OCI-LY7 (cell line): Measurements from ENCODE around the gene CDK7. TPM values are rescaled to one million over a fixed set of nuclear protein-coding genes. Genes with fewer than 3 reads are reported as not detected.
A peak's percentile ranks its signal among the peaks of the same experiment; 100 is the strongest.

Experiments used
- BruUV-seq: library from RNA; stranded (reverse); fragments of 400-500 nt; replicated peaks from 2 replicates; lab custom pipeline; 2021; lab: Mats Ljungman, UMichigan
- CTCF ChIA-PET: fragments of 300-600 bp; sonication (Branson Sonifier 250); formaldehyde crosslinking; loops from one replicate; lab custom pipeline; 2022; ENCODE audit warnings: antibody characterized with exemption; ENCODE audit not compliant: unreplicated experiment; lab: Charles Lee
- POLR2A ChIA-PET: fragments of 300-600 bp; sonication (Branson Sonifier 250); formaldehyde crosslinking; loops from one replicate; lab custom pipeline; 2022; ENCODE audit warnings: antibody characterized with exemption; lab: Charles Lee
- DNase-seq: peaks from one replicate; pipeline ENCODE4 v3.0.0-alpha.2; 2015; ENCODE audit warnings: low spot score
- H2AFZ ChIP-seq: fragments of 200-600 bp; sonication (generic), shearing (Covaris generic); 2 replicates; pipeline ENCODE4 v1.6.1; 2014; ENCODE audit warnings: mild to moderate bottlenecking, antibody characterized with exemption, low read length, moderate library complexity
- H3K27ac ChIP-seq: fragments of 200-600 bp; sonication (generic); 2 replicates; pipeline ENCODE4 v1.5.1; 2014; ENCODE audit warnings: mixed run types, low read depth, mild to moderate bottlenecking, moderate library complexity, low read length, inconsistent platforms; ENCODE audit not compliant: poor library complexity, severe bottlenecking
- H3K36me3 ChIP-seq: fragments of 200-600 bp; sonication (generic); 2 replicates; pipeline ENCODE4 v1.6.1; 2014; ENCODE audit warnings: mild to moderate bottlenecking, antibody characterized with exemption, low read length, moderate library complexity, mixed read lengths; ENCODE audit not compliant: insufficient read depth
- H3K4me1 ChIP-seq: fragments of 200-600 bp; sonication (generic); 2 replicates; pipeline ENCODE4 v1.5.1; 2014; ENCODE audit warnings: mild to moderate bottlenecking, low read length; ENCODE audit not compliant: insufficient read depth, poor library complexity, severe bottlenecking
- H3K4me2 ChIP-seq: fragments of 200-600 bp; sonication (generic); 2 replicates; pipeline ENCODE4 v1.6.1; 2014; ENCODE audit warnings: mild to moderate bottlenecking, low read length
- H3K4me3 ChIP-seq: fragments of 200-600 bp; sonication (generic); 2 replicates; pipeline ENCODE4 v1.5.1; 2014; ENCODE audit warnings: mild to moderate bottlenecking, low read depth, low read length; ENCODE audit not compliant: poor library complexity, severe bottlenecking
- H3K79me2 ChIP-seq: fragments of 200-600 bp; sonication (generic); 2 replicates; pipeline ENCODE4 v1.6.1; 2016; ENCODE audit warnings: low read depth, mild to moderate bottlenecking, low read length, moderate library complexity, mixed read lengths; ENCODE audit not compliant: insufficient read depth
- H3K9me2 ChIP-seq: fragments of 200-600 bp; sonication (generic); 2 replicates; pipeline ENCODE4 v1.6.1; 2016; ENCODE audit warnings: mild to moderate bottlenecking, low read length, mixed read lengths; ENCODE audit not compliant: insufficient read depth
- H3K9me3 ChIP-seq: fragments of 200-600 bp; sonication (generic); 2 replicates; pipeline ENCODE4 v1.6.1; 2014; ENCODE audit warnings: mild to moderate bottlenecking, mixed run types, low read length, mixed read lengths
- H4K20me1 ChIP-seq: fragments of 200-600 bp; sonication (generic); 2 replicates; pipeline ENCODE4 v1.6.1; 2014; ENCODE audit warnings: mild to moderate bottlenecking, antibody characterized with exemption, low read length, moderate library complexity, mixed read lengths; ENCODE audit not compliant: insufficient read depth
- CTCF ChIP-seq: fragments of 200-600 bp; sonication (generic); conservative IDR thresholded peaks from 2 replicates; pipeline ENCODE4 v1.5.1; 2014; ENCODE audit warnings: mild to moderate bottlenecking, antibody characterized with exemption, low read length, moderate library complexity, mixed read lengths
- EZH2phosphoT487 ChIP-seq: fragments of 200-600 bp; sonication (generic); IDR thresholded peaks from 2 replicates; pipeline ENCODE4 v1.6.1; 2018; ENCODE audit warnings: low read depth, borderline replicate concordance, mild to moderate bottlenecking, mixed run types, antibody characterized with exemption, low read length, moderate library complexity, mixed read lengths
- intact Hi-C: fragments of 100-400 bp; cut with micrococcal nuclease; formaldehyde crosslinking; loops from one replicate; pipeline ENCODE4 v1.10.0; 2022; ENCODE audit not compliant: unreplicated experiment
- total RNA-seq, 2 experiments: library from RNA; depleted of rRNA in 1 of 2; stranded (reverse); fragments of >200 nt in 1 of 2; shearing (Covaris generic) in 1 of 2; gene quantifications; 2 replicates each; pipeline ENCODE4 v1.2.3, GENCODE V29; 2014 to 2022

CDK7 gene
- total RNA-seq, 2 experiments from 2014 or later: 18.4 to 33.1 TPM

DNA sequence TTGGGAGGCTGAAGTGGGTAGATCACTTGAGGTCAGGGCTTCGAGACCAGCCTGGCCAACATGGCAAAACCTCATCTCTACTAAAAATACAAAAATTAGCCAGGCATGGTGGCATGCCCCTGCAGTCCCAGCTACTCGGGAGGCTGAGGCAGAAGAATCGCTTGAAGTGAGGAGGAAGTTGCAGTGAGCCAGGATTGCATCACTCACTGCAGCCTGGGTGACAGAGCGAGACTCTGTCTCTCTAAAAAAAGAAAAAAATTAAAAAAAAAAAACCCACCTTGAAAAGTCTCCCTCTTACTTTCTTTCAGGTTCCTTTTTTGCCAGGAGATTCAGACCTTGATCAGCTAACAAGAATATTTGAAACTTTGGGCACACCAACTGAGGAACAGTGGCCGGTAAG is 34.2 kb downstream of the CDK7 start:
- CTCF ChIA-PET: no interaction called here

DNA sequence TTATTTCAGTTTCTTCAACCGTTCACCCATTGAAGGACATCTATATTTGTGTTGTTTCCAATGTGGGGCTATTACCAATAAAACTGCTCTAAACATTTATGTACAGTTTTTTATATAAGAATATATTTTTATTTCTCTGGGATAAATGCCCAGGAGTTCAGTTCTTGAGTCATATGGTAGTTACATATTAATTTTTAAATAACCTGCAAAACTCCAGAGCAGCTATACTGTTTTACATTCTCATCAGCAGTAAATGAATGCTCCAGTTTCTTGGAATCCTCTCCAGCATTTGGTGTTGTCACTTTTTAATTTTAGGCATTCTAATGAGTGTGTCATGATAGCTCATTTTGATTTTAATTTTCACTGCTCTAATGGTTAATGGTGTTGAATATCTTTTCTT is 36.2 kb downstream of the CDK7 start:
- no TSS peak for BruUV-seq
- DNase-seq: no peak
- POLR2A ChIA-PET: interaction anchor here (0.6 to 1.9 kb wide), 6 partner anchors 9 to 375 kb away, joined by 3 to 6 read pairs (median 4); no protein-coding TSS in a partner anchor

More for the DNA sequence above, 34.2 kb downstream of the CDK7 start:
- TF ChIP-seq EZH2phosphoT487 (no peak), CTCF (no peak)
- POLR2A ChIA-PET: no interaction called here
- no peaks in the 10 kb centered on the region for H3K9me2 ChIP-seq
- no peak overlapping the region for H3K4me2 ChIP-seq
- no peaks in the 10 kb centered on the region for H3K9me3 ChIP-seq
- no peaks in the 10 kb centered on the region for H3K79me2 ChIP-seq
- H3K4me3 ChIP-seq: no peak overlapping the region
- DNase-seq: peak; percentile 27
- peaks cover 50% of the 10 kb centered on the region for H3K36me3 ChIP-seq
- H3K27ac ChIP-seq: peak overlapping the region; percentile 24
- H2AFZ ChIP-seq: no peak overlapping the region
- no peaks in the 10 kb centered on the region for H4K20me1 ChIP-seq
- intact Hi-C loops: loop anchor here (5.0 to 10.0 kb wide), 2 partner anchors 63 to 136 kb away; partner anchors contain the start of gene CCDC125
- H3K4me1 ChIP-seq: peaks cover 2% of the 10 kb centered on the region
- BruUV-seq: no TSS peak

More for the DNA sequence above, 36.2 kb downstream of the CDK7 start:
- peaks cover 52% of the 10 kb centered on the region for H3K36me3 ChIP-seq
- TF ChIP-seq EZH2phosphoT487 (no peak), CTCF (no peak)
- CTCF ChIA-PET: no interaction called here
- no peaks in the 10 kb centered on the region for H3K9me2 ChIP-seq
- H3K4me3 ChIP-seq: no peak overlapping the region
- no peak overlapping the region for H3K27ac ChIP-seq
- peaks cover 2% of the 10 kb centered on the region for H3K4me1 ChIP-seq
- no peaks in the 10 kb centered on the region for H4K20me1 ChIP-seq
- H3K4me2 ChIP-seq: no peak overlapping the region
- intact Hi-C loops: no loop called here
- H3K79me2 ChIP-seq: no peaks in the 10 kb centered on the region
- H2AFZ ChIP-seq: no peak overlapping the region
- H3K9me3 ChIP-seq: no peaks in the 10 kb centered on the region
